Camera-type eye (tissue), 1 donor: ENCODE results near the gene PLPPR5. TPM values are rescaled to one million over a fixed set of nuclear protein-coding genes. Genes with fewer than 3 reads are reported as not detected.

Experiments used
- total RNA-seq: library from RNA; depleted of rRNA; stranded (reverse); fragments of >200 nt; gene quantifications from one replicate; pipeline ENCODE4 v1.2.3, GENCODE V29; 2014

The PLPPR5 gene, protein sequence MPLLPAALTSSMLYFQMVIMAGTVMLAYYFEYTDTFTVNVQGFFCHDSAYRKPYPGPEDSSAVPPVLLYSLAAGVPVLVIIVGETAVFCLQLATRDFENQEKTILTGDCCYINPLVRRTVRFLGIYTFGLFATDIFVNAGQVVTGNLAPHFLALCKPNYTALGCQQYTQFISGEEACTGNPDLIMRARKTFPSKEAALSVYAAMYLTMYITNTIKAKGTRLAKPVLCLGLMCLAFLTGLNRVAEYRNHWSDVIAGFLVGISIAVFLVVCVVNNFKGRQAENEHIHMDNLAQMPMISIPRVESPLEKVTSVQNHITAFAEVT
- total RNA-seq: 7.3 TPM

DNA sequence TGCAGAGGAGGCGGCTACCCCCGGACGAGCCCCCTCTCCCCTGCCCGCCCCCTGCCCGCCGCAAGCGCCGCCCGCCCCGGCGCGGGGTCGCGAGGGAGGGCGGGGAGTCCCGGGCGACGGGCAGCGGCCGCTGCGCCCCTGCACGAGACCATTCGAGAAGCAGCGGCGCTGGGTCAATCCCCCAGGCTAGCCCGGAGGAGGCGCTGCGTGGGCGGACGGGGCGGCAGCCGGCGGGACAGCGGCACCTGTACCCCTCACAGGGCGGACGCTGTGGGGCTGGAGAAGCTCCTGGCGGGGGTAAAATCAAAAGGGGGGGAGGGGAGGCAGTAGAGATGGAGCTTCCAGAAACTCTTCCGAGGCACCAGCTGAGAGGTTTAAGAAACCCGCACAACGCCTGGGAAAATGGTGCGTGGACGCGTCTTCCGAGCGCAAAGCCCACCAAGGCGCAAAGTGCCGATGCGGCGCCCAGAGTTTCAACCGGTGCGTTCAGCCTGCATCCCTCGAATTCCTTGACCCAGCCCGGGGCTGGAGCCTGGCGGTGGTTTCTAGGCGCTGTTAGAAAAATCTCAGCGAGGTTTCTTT lies at the start of gene PLPPR5:
PLPPR5 (minus strand) TSS at position 1 of the 582 bp plus-strand sequence. CDS start 190 bp downstream, outside the sequence.

